T-helper 2 cell treated with Interferon-gamma antibody and Interleukin-4, amounts not matched to agents 5 μg/mL and 100 μg/mL, for 36 hours (primary cell): ENCODE data around the gene NXPH1.

Experiments
- DNase-seq: peaks from one replicate; pipeline ENCODE4 v3.0.0; 2021; ENCODE audit warnings: low spot score
- H3K27ac Mint-ChIP-seq: one replicate; pipeline ENCODE4 v1.8.0; 2021; ENCODE audit warnings: mild to moderate bottlenecking, mixed read lengths
- H3K27me3 Mint-ChIP-seq: one replicate; pipeline ENCODE4 v1.8.0; 2021; ENCODE audit warnings: low read depth, mixed read lengths
- H3K36me3 Mint-ChIP-seq: one replicate; pipeline ENCODE4 v1.8.0; 2021; ENCODE audit warnings: low read depth, mixed read lengths
- H3K4me1 Mint-ChIP-seq: one replicate; pipeline ENCODE4 v1.8.0; 2021; ENCODE audit warnings: low read depth, mixed read lengths
- H3K4me3 Mint-ChIP-seq: one replicate; pipeline ENCODE4 v1.8.0; 2022; ENCODE audit warnings: mild to moderate bottlenecking, moderate library complexity, mixed read lengths
- H3K9me3 Mint-ChIP-seq: one replicate; pipeline ENCODE4 v1.8.0; 2021; ENCODE audit warnings: mixed read lengths

The NXPH1 gene

DNA sequence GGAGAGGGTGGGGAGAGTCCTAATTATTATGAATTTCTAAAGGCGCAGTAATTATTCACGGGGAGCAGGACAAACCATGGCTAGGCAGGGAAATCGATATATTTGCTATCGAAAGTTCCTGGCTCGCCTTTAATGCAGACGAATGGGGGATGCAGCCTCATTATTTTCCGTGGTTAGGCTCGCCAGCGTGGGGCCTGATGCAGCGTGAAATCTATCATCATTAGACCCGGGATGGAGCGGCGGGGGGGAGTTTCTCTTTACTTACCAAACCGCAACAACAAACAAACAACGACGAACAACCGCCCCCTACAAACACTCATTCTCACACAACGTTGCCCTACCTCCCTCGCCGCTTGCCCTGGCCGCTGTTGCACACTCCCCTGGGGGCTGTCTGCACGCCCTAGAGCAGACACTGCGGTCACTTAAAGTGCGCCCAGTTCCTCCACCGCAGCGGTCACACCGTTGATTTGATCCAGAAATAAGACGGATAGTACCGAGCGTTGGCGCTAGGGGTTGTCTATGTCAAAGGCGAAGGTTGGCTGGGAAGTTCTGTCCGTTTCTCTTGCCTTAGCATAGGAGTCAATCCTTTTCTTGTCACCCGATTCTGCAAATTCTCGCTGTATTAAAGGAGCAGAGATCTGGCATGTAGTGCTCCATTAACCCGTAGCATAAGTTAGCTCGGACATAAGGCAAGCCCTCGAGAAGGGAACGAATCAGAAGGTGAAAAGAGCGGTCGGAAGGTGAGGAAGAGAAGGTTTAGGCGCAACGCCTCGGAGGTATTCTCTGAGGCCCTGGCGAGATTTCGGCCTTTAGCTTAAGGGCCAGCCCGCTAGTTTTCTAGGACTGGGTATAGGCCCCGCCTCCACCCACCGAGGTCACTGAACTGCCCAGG, 10.4 kb downstream of the NXPH1 start:
- H3K4me3 Mint-ChIP-seq, result peak overlapping the region; percentile 59
- peak overlapping the region; percentile 82 for H3K27ac Mint-ChIP-seq
- DNase-seq, result no peak
- H3K9me3 Mint-ChIP-seq, result peaks cover 3% of the 10 kb centered on the region
- peaks cover 53% of the 10 kb centered on the region for H3K27me3 Mint-ChIP-seq
- H3K4me1 Mint-ChIP-seq, result peaks cover 8% of the 10 kb centered on the region
- peaks cover 3% of the 10 kb centered on the region for H3K36me3 Mint-ChIP-seq

GRCh38 chr7:8444468-8444769, 11.0 kb downstream of the NXPH1 start:
- H3K36me3 Mint-ChIP-seq, result peaks cover 3% of the 10 kb centered on the region
- H3K9me3 Mint-ChIP-seq, result peaks cover 3% of the 10 kb centered on the region
- peaks cover 53% of the 10 kb centered on the region for H3K27me3 Mint-ChIP-seq
- no peak for DNase-seq
- H3K4me1 Mint-ChIP-seq, result peaks cover 8% of the 10 kb centered on the region
- H3K27ac Mint-ChIP-seq, result no peak overlapping the region
- H3K4me3 Mint-ChIP-seq, result no peak overlapping the region

DNA sequence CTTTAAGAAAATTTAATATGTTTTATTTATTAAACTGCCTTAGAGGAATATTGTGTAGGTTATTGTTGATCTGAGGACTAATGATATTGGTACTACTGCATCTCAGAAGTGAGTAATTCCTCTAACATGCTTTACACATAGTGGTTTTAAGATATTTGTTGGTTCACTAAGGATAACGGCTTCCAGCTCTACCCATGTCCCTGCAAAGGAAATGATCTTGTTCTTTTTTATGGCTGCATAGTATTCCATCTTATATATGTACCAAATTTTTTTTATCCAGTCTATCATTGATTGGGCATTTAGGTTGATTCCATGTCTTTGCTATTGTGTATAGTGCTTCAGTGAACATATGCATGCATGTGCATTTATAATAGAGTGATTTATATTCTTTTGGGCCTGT, 20.1 kb downstream of the NXPH1 start:
- Mint-ChIP-seq H3K4me1 (no peaks in the 10 kb centered on the region), H3K36me3 (no peaks in the 10 kb centered on the region), H3K27me3 (no peaks in the 10 kb centered on the region), H3K9me3 (no peaks in the 10 kb centered on the region), H3K27ac (no peak overlapping the region), H3K4me3 (no peak overlapping the region)
- no peak for DNase-seq

DNA sequence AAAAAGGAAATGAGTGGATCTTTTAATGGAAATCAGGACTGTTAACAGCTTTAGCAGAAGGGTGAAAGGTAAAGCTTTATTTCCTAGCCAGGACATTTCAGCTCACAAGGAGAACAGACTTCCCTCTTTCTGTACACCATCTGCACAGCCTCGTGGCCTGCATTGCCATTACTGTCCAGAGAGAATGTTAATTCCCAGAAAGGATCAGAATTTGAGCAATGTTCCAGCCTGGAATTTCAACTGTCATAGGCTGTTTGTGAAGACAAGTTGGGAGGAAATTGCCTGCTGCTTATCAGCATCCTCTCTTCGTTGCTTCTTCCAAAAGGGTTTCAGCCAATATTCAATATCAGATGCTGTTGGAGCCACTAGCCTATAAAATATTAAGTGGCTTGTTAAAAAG, 22.0 kb downstream of the NXPH1 start:
- Mint-ChIP-seq H3K4me3 (no peak overlapping the region), H3K9me3 (no peaks in the 10 kb centered on the region), H3K27ac (no peak overlapping the region), H3K36me3 (no peaks in the 10 kb centered on the region), H3K27me3 (no peaks in the 10 kb centered on the region), H3K4me1 (no peaks in the 10 kb centered on the region)
- no peak for DNase-seq

- no peaks in the 10 kb centered on the region for H3K36me3 Mint-ChIP-seq
- no peak for DNase-seq
- H3K9me3 Mint-ChIP-seq, result no peaks in the 10 kb centered on the region
- no peaks in the 10 kb centered on the region for H3K27me3 Mint-ChIP-seq
- H3K4me3 Mint-ChIP-seq, result no peak overlapping the region
- H3K27ac Mint-ChIP-seq, result no peak overlapping the region
- no peaks in the 10 kb centered on the region for H3K4me1 Mint-ChIP-seq
These were observed 28.9 kb downstream of the NXPH1 start for GRCh38 chr7:8462309-8462708.

DNA sequence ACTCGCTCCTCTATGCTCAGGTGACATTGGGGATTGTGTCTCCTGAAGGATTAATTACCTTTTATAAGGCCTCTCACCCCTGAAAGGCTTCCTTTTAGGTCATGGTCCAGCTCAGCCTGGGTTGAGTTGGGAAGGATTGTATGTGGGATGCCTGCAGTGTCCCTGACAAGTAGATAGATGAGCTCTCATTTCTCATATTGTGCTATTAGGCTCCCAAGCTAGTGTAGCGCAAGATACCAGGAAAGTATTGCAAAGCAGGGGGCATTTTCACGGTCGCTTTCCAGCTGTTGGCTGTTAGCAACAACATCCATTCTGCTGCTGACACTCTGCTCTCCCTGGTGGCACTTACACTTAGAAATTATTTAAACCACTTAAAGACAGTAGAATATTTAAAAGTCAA, 31.9 kb downstream of the NXPH1 start:
- no peak overlapping the region for H3K27ac Mint-ChIP-seq
- H3K27me3 Mint-ChIP-seq, result no peaks in the 10 kb centered on the region
- H3K4me3 Mint-ChIP-seq, result no peak overlapping the region

DNA sequence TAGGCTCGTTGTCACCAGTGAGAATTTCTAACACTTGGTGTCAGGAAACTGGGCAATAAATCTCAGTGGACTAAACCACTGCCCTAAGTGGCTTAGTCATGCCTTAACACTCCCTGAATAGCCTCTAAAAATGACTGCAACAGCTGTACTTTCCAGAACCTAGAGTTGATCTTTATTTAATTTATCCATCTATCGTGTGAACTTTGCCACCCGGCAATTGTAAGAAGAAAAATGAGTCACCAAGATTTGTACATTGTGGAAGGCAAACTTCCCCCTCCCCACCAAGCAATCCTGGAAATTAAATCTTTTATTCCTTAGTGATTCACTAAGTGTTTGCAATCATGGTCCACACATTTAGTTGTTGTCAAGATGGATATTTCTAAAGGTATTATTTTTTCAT, 47.1 kb downstream of the NXPH1 start:
- H3K27me3 Mint-ChIP-seq, result no peaks in the 10 kb centered on the region
- H3K4me1 Mint-ChIP-seq, result no peaks in the 10 kb centered on the region
- DNase-seq, result no peak
- no peak overlapping the region for H3K4me3 Mint-ChIP-seq
- H3K9me3 Mint-ChIP-seq, result no peaks in the 10 kb centered on the region
- no peak overlapping the region for H3K27ac Mint-ChIP-seq
- no peaks in the 10 kb centered on the region for H3K36me3 Mint-ChIP-seq

More for the DNA sequence above, 31.9 kb downstream of the NXPH1 start:
- H3K4me1 Mint-ChIP-seq, result no peaks in the 10 kb centered on the region
- H3K9me3 Mint-ChIP-seq, result no peaks in the 10 kb centered on the region
- H3K36me3 Mint-ChIP-seq, result no peaks in the 10 kb centered on the region
- no peak for DNase-seq

- Mint-ChIP-seq H3K27ac (no peak overlapping the region), H3K9me3 (no peaks in the 10 kb centered on the region), H3K4me3 (no peak overlapping the region), H3K27me3 (no peaks in the 10 kb centered on the region), H3K36me3 (no peaks in the 10 kb centered on the region), H3K4me1 (no peaks in the 10 kb centered on the region)
- no peak for DNase-seq
These were observed 47.7 kb downstream of the NXPH1 start for GRCh38 chr7:8481096-8481495.

GRCh38 chr7:8481752-8482446, 48.5 kb downstream of the NXPH1 start:
- H3K27ac Mint-ChIP-seq, result no peak overlapping the region
- H3K4me3 Mint-ChIP-seq, result no peak overlapping the region
- H3K27me3 Mint-ChIP-seq, result no peaks in the 10 kb centered on the region
- no peaks in the 10 kb centered on the region for H3K4me1 Mint-ChIP-seq
- H3K9me3 Mint-ChIP-seq, result no peaks in the 10 kb centered on the region
- no peak for DNase-seq
- H3K36me3 Mint-ChIP-seq, result no peaks in the 10 kb centered on the region

GRCh38 chr7:8490391-8491045, 57.1 kb downstream of the NXPH1 start:
- H3K36me3 Mint-ChIP-seq, result no peaks in the 10 kb centered on the region
- no peak overlapping the region for H3K27ac Mint-ChIP-seq
- no peaks in the 10 kb centered on the region for H3K9me3 Mint-ChIP-seq
- DNase-seq, result no peak
- no peak overlapping the region for H3K4me3 Mint-ChIP-seq
- H3K27me3 Mint-ChIP-seq, result no peaks in the 10 kb centered on the region
- H3K4me1 Mint-ChIP-seq, result no peaks in the 10 kb centered on the region

DNA sequence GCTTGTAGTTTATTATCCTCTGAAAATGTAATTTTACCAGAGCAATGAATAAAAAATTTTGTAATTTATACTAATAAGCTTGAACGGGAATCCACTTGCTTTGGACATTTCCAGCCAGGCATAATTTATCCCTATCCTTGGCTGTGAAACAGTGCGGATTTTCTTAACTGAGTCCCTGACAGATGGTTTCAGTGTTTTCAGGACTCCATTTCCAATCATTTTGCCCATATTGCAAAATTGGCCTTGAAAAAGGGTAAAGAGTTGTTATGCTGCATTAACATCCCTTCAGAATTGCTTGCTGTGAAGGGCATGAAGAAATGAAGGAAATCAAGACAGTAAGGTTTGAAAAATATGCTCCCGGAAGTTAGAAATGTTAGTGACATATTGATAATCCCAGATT, 57.7 kb downstream of the NXPH1 start:
- DNase-seq, result no peak
- Mint-ChIP-seq H3K36me3 (no peaks in the 10 kb centered on the region), H3K4me3 (no peak overlapping the region), H3K9me3 (no peaks in the 10 kb centered on the region), H3K4me1 (no peaks in the 10 kb centered on the region), H3K27ac (no peak overlapping the region), H3K27me3 (no peaks in the 10 kb centered on the region)

GRCh38 chr7:8491544-8492489, 58.4 kb downstream of the NXPH1 start:
- Mint-ChIP-seq H3K9me3 (no peaks in the 10 kb centered on the region), H3K27me3 (no peaks in the 10 kb centered on the region)

DNA sequence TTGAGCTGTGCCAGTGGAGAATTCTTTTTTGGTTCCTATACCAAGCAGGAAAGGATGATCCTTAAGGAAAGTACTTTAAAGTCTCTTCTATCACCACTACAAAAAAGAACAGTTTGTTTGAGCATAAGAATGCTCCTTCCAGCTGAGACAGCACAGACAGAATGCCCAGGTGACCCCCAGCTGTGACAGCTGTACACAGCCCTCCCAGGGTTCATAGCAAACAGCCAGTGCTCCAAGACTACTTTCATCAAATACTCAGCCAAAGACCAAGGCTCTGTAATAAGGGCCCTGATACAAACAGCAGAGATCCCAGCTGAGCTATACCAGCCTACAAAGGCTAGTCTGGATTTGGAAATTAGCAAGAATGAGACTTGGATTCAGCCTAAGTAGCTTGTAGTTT, 65.7 kb downstream of the NXPH1 start:
- no peaks in the 10 kb centered on the region for H3K27me3 Mint-ChIP-seq
- H3K4me1 Mint-ChIP-seq, result no peaks in the 10 kb centered on the region
- H3K9me3 Mint-ChIP-seq, result no peaks in the 10 kb centered on the region
- no peaks in the 10 kb centered on the region for H3K36me3 Mint-ChIP-seq
- no peak overlapping the region for H3K27ac Mint-ChIP-seq
- no peak overlapping the region for H3K4me3 Mint-ChIP-seq
- no peak for DNase-seq

More at GRCh38 chr7:8491544-8492489, 58.4 kb downstream of the NXPH1 start:
- DNase-seq, result no peak
- Mint-ChIP-seq H3K4me1 (no peaks in the 10 kb centered on the region), H3K36me3 (no peaks in the 10 kb centered on the region), H3K27ac (no peak overlapping the region), H3K4me3 (no peak overlapping the region)
